SK-N-SH treated with all-trans-retinoic acid at 6 μM for 48 hours (cell line): ENCODE measurements around the gene UTP18.

Source experiments
- ARNTL ChIP-seq: fragments of 450-650 bp; formaldehyde crosslinking; IDR thresholded peaks from 2 replicates; pipeline ENCODE4 v1.5.0; 2020; ENCODE audit warnings: low read depth, mild to moderate bottlenecking, moderate library complexity, borderline replicate concordance
- BACH2 ChIP-seq: fragments of 250-450 bp; sonication (Bioruptor Pico); IDR thresholded peaks from 2 replicates; pipeline ENCODE4 v1.9.0; 2021; ENCODE audit warnings: mild to moderate bottlenecking, borderline replicate concordance
- POU6F1 ChIP-seq: fragments of 250-450 bp; sonication (Bioruptor Pico); IDR thresholded peaks from 2 replicates; pipeline ENCODE4 v1.8.0; 2021; ENCODE audit warnings: low read depth, mild to moderate bottlenecking, moderate library complexity, borderline replicate concordance
- RARB ChIP-seq: fragments of 250-450 bp; sonication (Bioruptor Pico); IDR thresholded peaks from 2 replicates; pipeline ENCODE4 v1.8.0; 2021; ENCODE audit warnings: mild to moderate bottlenecking, moderate library complexity
- TOX ChIP-seq: fragments of 250-450 bp; sonication (Bioruptor Pico); IDR thresholded peaks from 2 replicates; pipeline ENCODE4 v1.8.0; 2021; ENCODE audit warnings: mild to moderate bottlenecking, moderate library complexity, borderline replicate concordance
- ZFP3 ChIP-seq: fragments of 250-450 bp; sonication (Bioruptor Pico); IDR thresholded peaks from 2 replicates; pipeline ENCODE4 v1.5.0; 2020; ENCODE audit warnings: mild to moderate bottlenecking, moderate library complexity
- ZFP30 ChIP-seq: fragments of 450-650 bp; formaldehyde crosslinking; IDR thresholded peaks from 2 replicates; pipeline ENCODE4 v1.5.0; 2022; ENCODE audit warnings: mild to moderate bottlenecking, moderate library complexity
- ZNF8 ChIP-seq: fragments of 450-650 bp; formaldehyde crosslinking; IDR thresholded peaks from 2 replicates; pipeline ENCODE4 v1.5.0; 2020; ENCODE audit warnings: mild to moderate bottlenecking, moderate library complexity

DNA sequence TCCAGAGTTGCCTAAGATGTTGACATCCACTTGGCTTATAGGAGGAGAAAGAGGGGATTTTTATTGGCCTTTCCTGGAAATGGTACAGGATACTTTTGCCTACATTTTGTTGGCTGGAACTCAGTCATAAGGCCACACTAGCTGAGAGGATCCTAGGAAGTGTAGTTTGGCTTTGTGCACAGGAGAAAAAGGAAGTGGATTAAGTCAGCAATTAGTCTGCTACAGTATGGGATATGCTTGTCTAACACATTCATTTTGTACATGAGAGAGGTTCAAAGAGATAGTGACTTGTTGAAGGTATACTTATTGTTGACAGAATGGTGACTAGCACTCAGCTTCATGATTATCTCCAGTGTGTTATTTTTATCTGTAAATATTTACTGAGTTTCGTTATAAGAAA is 10.3 kb downstream of the UTP18 start:
- TF ChIP-seq ZNF8 (CRISPR knock-in tag) = no peak
- TF ChIP-seq RARB = no peak
- TF ChIP-seq BACH2 (CRISPR knock-in tag) = no peak
- TF ChIP-seq ZFP30 (CRISPR knock-in tag) = no peak
- TF ChIP-seq ARNTL = no peak
- TF ChIP-seq ZFP3 (CRISPR knock-in tag) = no peak
- no peak for TF ChIP-seq TOX (CRISPR knock-in tag)
- no peak for TF ChIP-seq POU6F1 (CRISPR knock-in tag)
